ENCODE results near the gene DPF3. TPM values are rescaled to one million over a fixed set of nuclear protein-coding genes. Genes with fewer than 3 reads are reported as not detected.
A peak's percentile ranks its signal among the peaks of the same experiment; 100 is the strongest.

DPF3 gene
- total and polyA plus RNA-seq, 2 donors (not counting 1 experiment from before 2014, with no cell fraction given), result 3.4 to 10.2 TPM

- peaks cover 41 to 45% of the 10 kb centered on the region in 2 donors for H3K4me1 ChIP-seq (ENCODE audit: control insufficient read depth in 2 of 2, insufficient read depth in 2 of 2, low read length in 2 of 2)
- peak overlapping the region; percentile 62 for H2AFZ ChIP-seq (ENCODE audit: insufficient read depth, low read depth, low read length, poor library complexity, severe bottlenecking)
- H3K27ac Mint-ChIP-seq, result peak overlapping the region; percentile 79
- H3K79me2 ChIP-seq (ENCODE audit: control insufficient read depth, insufficient read depth, low read length), result no peaks in the 10 kb centered on the region
- peak overlapping the region; percentile 65 for H3K4me2 ChIP-seq (replicated peaks; ENCODE audit: low read depth, low read length, poor library complexity, severe bottlenecking)
- POLR2A ChIA-PET, result no interaction called here
- peaks cover 55% of the 10 kb centered on the region for H3K4me1 Mint-ChIP-seq
- H3K4me3 Mint-ChIP-seq, result peak overlapping the region; percentile 86
- H3K27me3 Mint-ChIP-seq, result no peaks in the 10 kb centered on the region
- intact Hi-C loops (cut with micrococcal nuclease), result loop anchor here (10.0 kb wide), 1 partner anchor 304 kb away; the partner anchor contains the start of gene DPF3
- H3K27ac ChIP-seq (ENCODE audit: low read length in 2 of 2), result peak overlapping the region in 1 of 2 donors; percentile 40
- peak overlapping the region in 3 of 5 experiments; percentile 6 to 27 (median 21) for H3K4me3 ChIP-seq (ENCODE audit: control extremely low read depth in 1 of 5, extremely low read depth in 1 of 5, insufficient read depth in 1 of 5, low read depth in 2 of 5, low read length in 4 of 5)
- no peaks in the 10 kb centered on the region for H3K27me3 ChIP-seq (replicated peaks in 1 of 4; ENCODE audit: control extremely low read depth in 1 of 4, control insufficient read depth in 3 of 4, insufficient read depth in 4 of 4, low read length in 3 of 4)
- ATAC-seq (ENCODE audit: low read depth) (peak; percentile 41), DNase-seq (peak; percentile 50)
- 13% methylated on average over 4 of the region's 7 CpGs for WGBS (ENCODE audit: insufficient coverage)
- no peaks in the 10 kb centered on the region for H3K36me3 ChIP-seq (replicated peaks in 1 of 2; ENCODE audit: control extremely low read depth in 1 of 2, control insufficient read depth in 1 of 2, extremely low read depth in 1 of 2, insufficient read depth in 2 of 2, low read length in 1 of 2)
- no peaks in the 10 kb centered on the region for H3K9me3 Mint-ChIP-seq (ENCODE audit: insufficient read depth)
- CTCF ChIA-PET, result interaction anchor here (1.5 kb wide), 1 partner anchor 42 kb away, joined by 3 read pairs; no protein-coding TSS in a partner anchor
- H3K9ac ChIP-seq (ENCODE audit: low read length), result peak overlapping the region; percentile 36
- no peaks in the 10 kb centered on the region for H4K20me1 ChIP-seq (ENCODE audit: control insufficient read depth, insufficient read depth, low read length, poor library complexity, severe bottlenecking)
- TF ChIP-seq, protein P1, sequence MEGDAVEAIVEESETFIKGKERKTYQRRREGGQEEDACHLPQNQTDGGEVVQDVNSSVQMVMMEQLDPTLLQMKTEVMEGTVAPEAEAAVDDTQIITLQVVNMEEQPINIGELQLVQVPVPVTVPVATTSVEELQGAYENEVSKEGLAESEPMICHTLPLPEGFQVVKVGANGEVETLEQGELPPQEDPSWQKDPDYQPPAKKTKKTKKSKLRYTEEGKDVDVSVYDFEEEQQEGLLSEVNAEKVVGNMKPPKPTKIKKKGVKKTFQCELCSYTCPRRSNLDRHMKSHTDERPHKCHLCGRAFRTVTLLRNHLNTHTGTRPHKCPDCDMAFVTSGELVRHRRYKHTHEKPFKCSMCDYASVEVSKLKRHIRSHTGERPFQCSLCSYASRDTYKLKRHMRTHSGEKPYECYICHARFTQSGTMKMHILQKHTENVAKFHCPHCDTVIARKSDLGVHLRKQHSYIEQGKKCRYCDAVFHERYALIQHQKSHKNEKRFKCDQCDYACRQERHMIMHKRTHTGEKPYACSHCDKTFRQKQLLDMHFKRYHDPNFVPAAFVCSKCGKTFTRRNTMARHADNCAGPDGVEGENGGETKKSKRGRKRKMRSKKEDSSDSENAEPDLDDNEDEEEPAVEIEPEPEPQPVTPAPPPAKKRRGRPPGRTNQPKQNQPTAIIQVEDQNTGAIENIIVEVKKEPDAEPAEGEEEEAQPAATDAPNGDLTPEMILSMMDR (IDR thresholded peaks at IDR 0.05), result no peak
- no peak for TF ChIP-seq EZH2 (IDR thresholded peaks at IDR 0.05; ENCODE audit: borderline replicate concordance, insufficient read depth, low read depth, low read length, poor library complexity, severe bottlenecking)
- H3K9me3 ChIP-seq (ENCODE audit: control extremely low read depth in 1 of 3, control insufficient read depth in 2 of 3, insufficient read depth in 1 of 3, low read length in 2 of 3), result peaks cover 0 to 1% (median 0%) of the 10 kb centered on the region in 3 donors
Measured at GRCh38 chr14:72590577-72590976, 303.3 kb downstream of the DPF3 start.

DNA sequence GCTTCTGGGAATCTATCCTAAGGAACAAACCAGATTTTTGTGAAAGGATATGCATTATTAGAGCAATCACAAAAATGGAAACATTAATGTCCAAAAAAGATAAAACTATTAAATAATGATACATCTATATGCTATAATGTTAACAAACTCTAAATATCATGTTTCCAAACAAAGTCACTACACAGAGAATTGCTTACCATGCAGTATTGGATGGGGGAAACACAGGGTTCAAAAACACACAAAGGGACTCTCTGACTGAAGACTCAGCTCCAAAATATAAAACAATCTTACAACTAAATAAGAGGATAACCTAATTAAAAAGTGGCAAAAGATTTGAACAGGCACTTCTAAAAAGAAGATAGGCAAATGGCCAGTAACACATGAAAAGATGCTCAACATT is 304.2 kb downstream of the DPF3 start:
- no peaks in the 10 kb centered on the region for H3K9me3 Mint-ChIP-seq (ENCODE audit: insufficient read depth)
- CTCF ChIA-PET, result interaction anchor here (0.6 to 1.5 kb wide), 2 partner anchors 37 to 41 kb away, joined by 3 to 4 read pairs; no protein-coding TSS in a partner anchor
- no peak overlapping the region for H3K27ac Mint-ChIP-seq

More for the DNA sequence above, 304.2 kb downstream of the DPF3 start:
- DNase-seq (no peak), ATAC-seq (ENCODE audit: low read depth) (no peak)
- no peak overlapping the region for H3K4me2 ChIP-seq (replicated peaks; ENCODE audit: low read depth, low read length, poor library complexity, severe bottlenecking)
- Mint-ChIP-seq H3K4me1 (peaks cover 48% of the 10 kb centered on the region), H3K27me3 (no peaks in the 10 kb centered on the region), H3K4me3 (peak overlapping the region; percentile 13)
- no peak overlapping the region for H3K4me3 ChIP-seq (ENCODE audit: control extremely low read depth in 1 of 5, extremely low read depth in 1 of 5, insufficient read depth in 1 of 5, low read depth in 2 of 5, low read length in 4 of 5)
- peaks cover 36 to 39% of the 10 kb centered on the region in 2 donors for H3K4me1 ChIP-seq (ENCODE audit: control insufficient read depth in 2 of 2, insufficient read depth in 2 of 2, low read length in 2 of 2)
- no peaks in the 10 kb centered on the region for H3K36me3 ChIP-seq (replicated peaks in 1 of 2; ENCODE audit: control extremely low read depth in 1 of 2, control insufficient read depth in 1 of 2, extremely low read depth in 1 of 2, insufficient read depth in 2 of 2, low read length in 1 of 2)
- intact Hi-C loops (cut with micrococcal nuclease), result loop anchor here (10.0 kb wide), 1 partner anchor 305 kb away; the partner anchor contains the start of gene DPF3
- TF ChIP-seq EZH2 (IDR thresholded peaks at IDR 0.05; ENCODE audit: borderline replicate concordance, insufficient read depth, low read depth, low read length, poor library complexity, severe bottlenecking), result no peak
- TF ChIP-seq, protein P1 (IDR thresholded peaks at IDR 0.05), result no peak
- H3K9me3 ChIP-seq (ENCODE audit: control extremely low read depth in 1 of 3, control insufficient read depth in 2 of 3, insufficient read depth in 1 of 3, low read length in 2 of 3), result peaks cover 0 to 1% (median 0%) of the 10 kb centered on the region in 3 donors
- H3K27ac ChIP-seq (ENCODE audit: low read length in 2 of 2), result no peak overlapping the region
- H4K20me1 ChIP-seq (ENCODE audit: control insufficient read depth, insufficient read depth, low read length, poor library complexity, severe bottlenecking), result no peaks in the 10 kb centered on the region
- POLR2A ChIA-PET, result no interaction called here
- no peaks in the 10 kb centered on the region for H3K27me3 ChIP-seq (replicated peaks in 1 of 4; ENCODE audit: control extremely low read depth in 1 of 4, control insufficient read depth in 3 of 4, insufficient read depth in 4 of 4, low read length in 3 of 4)
- H3K9ac ChIP-seq (ENCODE audit: low read length), result no peak overlapping the region
- no peaks in the 10 kb centered on the region for H3K79me2 ChIP-seq (ENCODE audit: control insufficient read depth, insufficient read depth, low read length)
- H2AFZ ChIP-seq (ENCODE audit: insufficient read depth, low read depth, low read length, poor library complexity, severe bottlenecking), result no peak overlapping the region

Data from B cell (primary cell).